M059J (cell line): Measurements from ENCODE around the gene FNIP1. TPM values are rescaled to one million over a fixed set of nuclear protein-coding genes. Genes with fewer than 3 reads are reported as not detected.
"Not testable (repeated sequence)": the region's sequence is repeated elsewhere in the genome, so short reads cannot be mapped to it uniquely, and the experiment has no call there.

Source experiments
- DNase-seq: peaks from one replicate; pipeline ENCODE4 v3.0.0-alpha.2; 2012; ENCODE audit warnings: low read depth
- total RNA-seq: library from RNA; depleted of rRNA; stranded (reverse); fragments of >200 nt; shearing (Covaris generic); gene quantifications from 2 replicates; pipeline ENCODE4 v1.2.3, GENCODE V29; 2014

FNIP1 gene
- total RNA-seq, 1 experiment from 2014 or later, result 26.4 TPM

GRCh38 chr5:131684595-131684994, 112.2 kb downstream of the FNIP1 start:
- DNase-seq, result no peak

GRCh38 chr5:131684051-131684450, 112.8 kb downstream of the FNIP1 start:
- DNase-seq, result no peak

- DNase-seq, result no peak
Measured at GRCh38 chr5:131682826-131683225, 114.0 kb downstream of the FNIP1 start.

GRCh38 chr5:131682175-131682574, 114.6 kb downstream of the FNIP1 start:
- DNase-seq, result no peak

GRCh38 chr5:131679911-131680310, 116.9 kb downstream of the FNIP1 start:
- DNase-seq, result peak; percentile 79

- not testable (repeated sequence) for DNase-seq
Measured at GRCh38 chr5:131678273-131678672, 118.5 kb downstream of the FNIP1 start.

- no peak for DNase-seq
Measured at GRCh38 chr5:131677115-131677514, 119.7 kb downstream of the FNIP1 start.

GRCh38 chr5:131672776-131673175, 124.0 kb downstream of the FNIP1 start:
- no peak for DNase-seq

GRCh38 chr5:131671994-131672655, 124.7 kb downstream of the FNIP1 start:
- DNase-seq, result no peak

- no peak for DNase-seq
Measured at GRCh38 chr5:131671409-131671808, 125.4 kb downstream of the FNIP1 start.

- DNase-seq, result no peak
Measured at GRCh38 chr5:131664929-131665328, 131.9 kb downstream of the FNIP1 start.

- DNase-seq, result peak; percentile 11
Measured at GRCh38 chr5:131661933-131662332, 134.9 kb downstream of the FNIP1 start.

- no peak for DNase-seq
Measured at GRCh38 chr5:131659841-131660240, 137.0 kb downstream of the FNIP1 start.

GRCh38 chr5:131659290-131659689, 137.5 kb downstream of the FNIP1 start:
- no peak for DNase-seq

GRCh38 chr5:131654776-131655175, 142.0 kb downstream of the FNIP1 start:
- DNase-seq, result no peak

GRCh38 chr5:131654309-131654708, 142.5 kb downstream of the FNIP1 start:
- DNase-seq, result no peak

GRCh38 chr5:131649161-131649560, 147.7 kb downstream of the FNIP1 start:
- peak; percentile 69 for DNase-seq

GRCh38 chr5:131647048-131647769, 149.6 kb downstream of the FNIP1 start:
- DNase-seq, result no peak

GRCh38 chr5:131644822-131645221, 152.0 kb downstream of the FNIP1 start:
- DNase-seq, result peak; percentile 42

- no peak for DNase-seq
Measured at GRCh38 chr5:131644370-131644769, 152.4 kb downstream of the FNIP1 start.

- DNase-seq, result no peak
Measured at GRCh38 chr5:131641494-131641893, 155.3 kb downstream of the FNIP1 start.

- DNase-seq, result peak; percentile 36
Measured at GRCh38 chr5:131640043-131640856, 156.6 kb downstream of the FNIP1 start.

GRCh38 chr5:131639148-131639547, 157.7 kb downstream of the FNIP1 start:
- no peak for DNase-seq
